HL-60 (cell line): ENCODE data around the gene CNTNAP2.

ENCODE experiments used
- POLR2AphosphoS5 ChIP-seq: IDR thresholded peaks from 2 replicates; pipeline ENCODE4 v1.6.1; 2012; ENCODE audit warnings: low read depth
- TF ChIP-seq, protein P1 (sequence below): IDR thresholded peaks from one replicate; pipeline ENCODE4 v1.5.1; 2011; ENCODE audit warnings: low read length, control low read depth, inconsistent platforms; ENCODE audit not compliant: insufficient read depth

GRCh38 chr7:146117576-146117975, 975 bp downstream of the CNTNAP2 start:
- TF ChIP-seq, protein P1, sequence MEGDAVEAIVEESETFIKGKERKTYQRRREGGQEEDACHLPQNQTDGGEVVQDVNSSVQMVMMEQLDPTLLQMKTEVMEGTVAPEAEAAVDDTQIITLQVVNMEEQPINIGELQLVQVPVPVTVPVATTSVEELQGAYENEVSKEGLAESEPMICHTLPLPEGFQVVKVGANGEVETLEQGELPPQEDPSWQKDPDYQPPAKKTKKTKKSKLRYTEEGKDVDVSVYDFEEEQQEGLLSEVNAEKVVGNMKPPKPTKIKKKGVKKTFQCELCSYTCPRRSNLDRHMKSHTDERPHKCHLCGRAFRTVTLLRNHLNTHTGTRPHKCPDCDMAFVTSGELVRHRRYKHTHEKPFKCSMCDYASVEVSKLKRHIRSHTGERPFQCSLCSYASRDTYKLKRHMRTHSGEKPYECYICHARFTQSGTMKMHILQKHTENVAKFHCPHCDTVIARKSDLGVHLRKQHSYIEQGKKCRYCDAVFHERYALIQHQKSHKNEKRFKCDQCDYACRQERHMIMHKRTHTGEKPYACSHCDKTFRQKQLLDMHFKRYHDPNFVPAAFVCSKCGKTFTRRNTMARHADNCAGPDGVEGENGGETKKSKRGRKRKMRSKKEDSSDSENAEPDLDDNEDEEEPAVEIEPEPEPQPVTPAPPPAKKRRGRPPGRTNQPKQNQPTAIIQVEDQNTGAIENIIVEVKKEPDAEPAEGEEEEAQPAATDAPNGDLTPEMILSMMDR = no peak
- no peak for TF ChIP-seq POLR2AphosphoS5
